Measurements from ENCODE around the gene MAP1LC3C.
"Not testable (repeated sequence)": the region's sequence is repeated elsewhere in the genome, so short reads cannot be mapped to it uniquely, and the experiment has no call there.

The MAP1LC3C gene

GRCh38 chr1:241990040-241990439 is 8.9 kb downstream of the MAP1LC3C start:
- no peak for DNase-seq

- not testable (repeated sequence) for DNase-seq
These were observed 10.4 kb downstream of the MAP1LC3C start for GRCh38 chr1:241988389-241988930.

GRCh38 chr1:241985787-241986186 is 13.1 kb downstream of the MAP1LC3C start:
- DNase-seq, result peak in 1 of 2 experiments; percentile 20

GRCh38 chr1:241979926-241980325 is 19.0 kb downstream of the MAP1LC3C start:
- no peak for DNase-seq

DNA sequence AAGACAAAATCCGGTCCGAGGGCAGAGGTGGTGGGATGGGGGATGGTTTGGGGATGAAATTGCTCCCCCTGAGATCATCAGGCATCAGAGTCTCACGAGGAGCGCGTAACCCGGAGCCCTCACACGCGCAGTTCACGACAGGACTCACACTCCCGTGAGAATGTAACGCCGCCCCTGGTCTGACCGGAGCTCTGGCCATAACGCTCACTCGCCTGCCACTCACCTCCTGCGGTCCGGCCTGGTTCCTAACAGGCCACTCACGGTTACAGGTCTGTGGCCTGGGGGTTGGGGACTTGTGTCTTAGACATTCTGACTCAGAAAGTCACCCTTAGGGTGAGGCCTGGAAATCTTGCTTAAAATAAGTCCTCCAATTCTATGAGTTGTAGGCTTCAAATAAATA is 19.8 kb downstream of the MAP1LC3C start:
- no peak for DNase-seq

DNA sequence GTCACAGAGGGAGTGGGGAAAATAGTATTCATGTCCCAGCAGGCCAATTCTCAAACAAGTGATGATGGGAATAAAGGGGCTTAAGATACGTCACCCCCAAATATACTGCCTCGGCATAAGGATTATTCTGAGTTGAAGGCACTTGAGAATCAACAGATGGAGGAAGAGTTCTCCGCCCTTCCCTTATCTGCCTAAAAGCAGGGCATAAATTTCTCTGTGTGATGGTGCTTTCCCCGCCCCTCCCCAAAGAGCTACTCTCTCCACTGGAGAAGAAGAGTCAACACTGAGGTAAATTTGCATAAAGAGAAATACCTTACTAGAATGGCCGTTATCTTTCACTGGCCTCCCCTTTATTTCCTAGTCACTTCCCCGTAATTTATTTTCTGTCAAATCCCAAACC is 22.7 kb downstream of the MAP1LC3C start:
- no peak for DNase-seq

DNA sequence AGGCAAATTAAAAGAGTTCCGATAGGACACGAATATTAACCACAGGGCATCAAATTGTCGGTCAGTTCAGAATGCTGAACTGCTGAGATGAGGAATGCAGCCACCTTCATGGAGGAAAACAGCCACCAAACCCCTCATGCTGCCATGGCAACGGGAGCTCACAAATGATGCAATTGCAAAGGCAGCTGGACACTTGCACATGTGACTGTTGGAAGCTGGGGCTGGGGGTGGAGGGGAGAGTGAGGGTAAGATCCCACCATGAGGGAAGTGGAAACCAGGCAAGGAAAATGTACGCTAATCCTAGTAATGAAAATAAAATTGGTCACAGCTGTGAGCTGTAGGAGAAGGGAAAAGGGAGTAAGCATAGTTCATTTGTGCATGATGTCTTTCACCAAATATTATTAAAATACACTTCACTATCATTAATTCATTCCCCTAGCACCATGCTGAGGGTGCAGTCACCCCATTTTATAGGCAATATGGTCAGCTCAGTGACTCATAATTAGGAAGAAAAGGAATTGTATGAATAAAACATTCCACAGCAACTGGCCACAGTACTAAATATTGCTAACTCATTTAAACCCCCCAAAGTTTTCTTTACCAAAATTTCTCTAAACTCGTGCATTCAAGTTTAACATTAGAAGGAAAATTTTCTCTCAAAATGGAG is 26.1 kb downstream of the MAP1LC3C start:
- no peak for DNase-seq

DNA sequence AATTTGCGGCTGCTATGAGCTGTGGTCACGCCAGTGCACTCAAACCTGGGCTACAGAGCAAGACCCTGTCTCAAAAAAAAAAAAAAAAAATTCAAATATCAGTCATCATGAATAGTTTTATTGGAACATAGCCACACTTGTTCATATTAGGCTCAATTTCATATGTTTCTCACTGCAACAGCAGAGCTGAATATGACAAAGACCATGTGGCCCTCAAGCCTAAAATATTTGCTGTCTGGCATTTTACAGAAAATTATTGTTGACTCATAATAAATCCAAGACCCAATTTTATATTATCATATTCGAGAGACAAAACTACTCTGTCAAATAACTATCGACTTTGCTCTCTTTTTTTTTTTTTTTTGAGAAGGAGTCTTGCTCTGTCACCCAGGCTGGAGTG is 30.3 kb downstream of the MAP1LC3C start:
- DNase-seq, result no peak

GRCh38 chr1:241964550-241965282 is 34.2 kb downstream of the MAP1LC3C start:
- no peak for DNase-seq

DNA sequence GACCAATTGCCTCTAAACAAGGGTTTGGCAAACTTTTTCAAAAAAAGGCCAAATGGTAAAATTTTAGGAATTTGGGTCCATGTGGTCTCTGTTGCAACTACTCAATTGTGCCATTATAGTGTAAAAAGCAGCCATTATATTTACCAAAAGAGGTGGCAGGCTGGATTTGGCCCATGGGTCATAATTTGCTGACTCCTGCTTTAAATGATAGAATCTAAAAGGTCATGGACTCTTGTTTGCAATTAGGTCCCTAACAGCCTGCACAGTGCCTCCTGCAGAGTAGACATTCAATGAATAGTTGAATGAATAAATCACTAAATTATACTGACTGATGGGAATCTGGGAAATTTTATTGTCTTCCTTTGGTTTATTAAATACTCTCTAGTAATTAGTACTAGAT is 35.2 kb downstream of the MAP1LC3C start:
- no peak for DNase-seq

DNA sequence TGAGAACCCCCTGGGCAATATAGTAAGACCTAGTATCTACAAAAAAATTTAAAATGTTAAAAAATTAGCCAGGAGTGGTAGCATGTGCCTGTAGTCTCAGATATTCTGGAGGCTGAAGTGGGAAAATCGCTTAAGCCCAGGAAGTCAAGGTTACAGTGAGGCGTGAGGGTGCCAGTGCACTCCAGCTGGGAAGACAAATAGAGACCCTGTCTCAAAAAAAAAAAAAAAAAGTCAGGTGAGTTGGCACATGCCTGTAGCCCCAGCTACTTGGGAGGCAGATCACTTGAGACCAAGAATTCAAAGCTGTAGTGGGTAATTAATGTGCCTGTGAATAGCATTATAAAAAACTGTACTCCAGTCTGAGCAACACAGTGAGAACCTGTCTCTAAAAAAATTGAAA is 36.7 kb downstream of the MAP1LC3C start:
- DNase-seq, result no peak

- DNase-seq, result no peak
These were observed 41.0 kb downstream of the MAP1LC3C start, which contains the start of gene BECN2 for GRCh38 chr1:241957692-241958494. Gene BECN2, plus strand, starts transcription at chr1:241957767. Its CDS starts 0 bp downstream, at chr1:241957767.

GRCh38 chr1:241950390-241950789 is 48.5 kb downstream of the MAP1LC3C start:
- no peak for DNase-seq

DNA sequence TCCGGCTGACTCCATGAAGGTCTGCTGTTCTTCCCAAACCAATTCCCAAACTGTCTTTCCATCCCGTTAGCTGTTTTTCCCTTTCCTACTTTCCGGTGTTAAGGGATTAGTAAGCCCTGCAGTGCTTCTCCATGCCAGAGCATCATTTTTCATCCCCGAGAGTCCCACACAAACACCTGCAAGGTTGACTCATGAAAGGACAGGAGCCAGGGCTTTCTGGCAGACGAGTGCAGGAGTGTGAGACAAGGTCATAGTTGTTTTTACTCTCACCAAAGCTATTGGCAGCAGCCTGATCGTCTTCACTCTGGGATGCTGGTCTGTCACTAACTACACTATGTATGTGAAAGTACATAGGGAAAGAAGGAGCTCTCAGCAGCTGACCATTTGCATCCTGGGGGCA is 51.5 kb downstream of the MAP1LC3C start:
- DNase-seq, result no peak
